Kasumi-1 (cell line): Measurements from ENCODE around the gene CFAP77.

Experiments used
- DNase-seq, 2 experiments: peaks; one replicate each; lab custom pipeline; 2025; lab: John Stamatoyannopoulos, UW

The CFAP77 gene

GRCh38 chr9:132582276-132582785 lies 172.3 kb downstream of the CFAP77 start, which contains the start of gene BARHL1:
BARHL1 (plus strand) TSS chr9:132582606; CDS start chr9:132582798, 192 bp downstream.
- no peak for DNase-seq

DNA sequence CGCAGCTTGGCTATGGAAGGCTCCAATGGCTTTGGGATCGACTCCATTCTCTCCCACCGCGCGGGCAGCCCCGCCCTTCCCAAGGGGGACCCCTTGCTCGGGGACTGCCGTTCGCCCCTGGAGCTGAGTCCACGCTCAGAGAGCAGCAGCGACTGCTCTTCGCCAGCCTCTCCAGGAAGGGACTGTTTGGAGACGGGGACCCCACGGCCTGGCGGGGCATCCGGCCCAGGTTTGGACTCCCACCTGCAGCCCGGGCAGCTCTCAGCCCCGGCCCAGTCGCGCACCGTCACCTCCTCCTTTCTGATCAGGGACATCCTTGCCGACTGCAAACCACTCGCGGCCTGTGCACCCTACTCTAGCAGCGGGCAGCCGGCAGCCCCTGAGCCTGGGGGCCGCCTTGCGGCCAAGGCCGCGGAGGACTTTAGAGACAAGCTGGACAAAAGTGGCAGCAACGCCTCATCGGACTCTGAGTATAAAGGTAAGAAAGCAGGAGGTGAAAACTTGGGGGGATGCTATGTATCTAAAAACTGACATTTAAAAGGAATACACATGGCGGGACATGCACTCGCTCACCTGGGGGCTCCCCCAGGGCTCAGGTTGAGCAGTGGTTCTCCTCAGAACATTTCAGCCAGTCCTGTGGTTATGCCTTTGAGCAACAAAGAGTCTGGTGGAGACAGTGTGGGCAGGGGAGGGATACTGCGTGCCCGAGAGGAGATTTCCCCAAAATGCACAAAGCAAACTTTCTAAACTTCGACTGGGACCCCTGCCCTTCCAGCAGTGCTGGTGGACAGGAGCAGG lies 173.0 kb downstream of the CFAP77 start:
- DNase-seq: no peak

- no peak for DNase-seq
Observed at GRCh38 chr9:132583584-132584304, 173.7 kb downstream of the CFAP77 start.

DNA sequence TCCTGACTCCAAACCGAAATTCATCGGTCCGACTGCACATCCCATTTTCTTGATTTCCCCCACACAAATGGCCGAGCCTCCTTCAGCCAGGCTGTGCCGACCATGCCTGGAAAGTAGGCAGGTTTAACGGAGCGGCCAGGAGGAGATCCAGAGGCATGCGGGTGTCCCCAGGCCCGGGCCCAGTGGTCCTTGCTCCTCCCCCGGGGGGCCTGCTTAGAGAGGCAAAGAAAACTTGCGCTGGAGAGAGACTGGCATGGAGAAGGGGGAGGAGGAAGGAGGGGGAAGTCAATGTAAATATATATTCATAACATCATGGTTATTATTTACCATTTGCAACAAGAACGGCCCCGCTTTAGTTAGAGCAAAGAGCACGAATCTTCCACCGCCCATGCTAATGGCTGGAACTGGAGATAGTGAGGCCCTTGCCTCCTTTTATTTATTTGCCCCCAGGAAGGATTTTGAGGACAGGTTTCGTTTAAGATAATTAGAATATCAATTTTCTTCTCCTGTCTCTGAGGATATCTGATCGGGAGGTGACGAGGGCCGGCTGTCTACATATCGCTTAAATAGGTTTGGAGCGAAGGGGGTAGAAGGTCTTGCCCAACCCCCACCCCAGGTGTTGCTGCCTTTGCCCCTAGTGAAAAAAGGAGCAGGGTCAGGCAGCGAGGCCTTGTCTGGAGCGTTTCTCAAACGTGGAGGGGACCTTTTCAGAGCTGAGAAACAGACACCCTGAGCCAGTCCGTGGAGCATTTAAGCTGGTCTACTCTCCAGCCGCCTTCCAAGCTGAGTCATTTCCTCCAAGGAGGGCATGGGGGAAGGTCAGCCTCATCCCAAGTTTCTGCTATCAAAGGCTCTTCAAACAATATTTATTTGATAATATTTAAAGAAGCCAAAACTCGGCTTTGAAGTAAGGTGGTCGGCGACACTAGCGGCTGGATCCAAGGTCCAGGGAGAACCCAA lies 174.9 kb downstream of the CFAP77 start:
- no peak for DNase-seq

DNA sequence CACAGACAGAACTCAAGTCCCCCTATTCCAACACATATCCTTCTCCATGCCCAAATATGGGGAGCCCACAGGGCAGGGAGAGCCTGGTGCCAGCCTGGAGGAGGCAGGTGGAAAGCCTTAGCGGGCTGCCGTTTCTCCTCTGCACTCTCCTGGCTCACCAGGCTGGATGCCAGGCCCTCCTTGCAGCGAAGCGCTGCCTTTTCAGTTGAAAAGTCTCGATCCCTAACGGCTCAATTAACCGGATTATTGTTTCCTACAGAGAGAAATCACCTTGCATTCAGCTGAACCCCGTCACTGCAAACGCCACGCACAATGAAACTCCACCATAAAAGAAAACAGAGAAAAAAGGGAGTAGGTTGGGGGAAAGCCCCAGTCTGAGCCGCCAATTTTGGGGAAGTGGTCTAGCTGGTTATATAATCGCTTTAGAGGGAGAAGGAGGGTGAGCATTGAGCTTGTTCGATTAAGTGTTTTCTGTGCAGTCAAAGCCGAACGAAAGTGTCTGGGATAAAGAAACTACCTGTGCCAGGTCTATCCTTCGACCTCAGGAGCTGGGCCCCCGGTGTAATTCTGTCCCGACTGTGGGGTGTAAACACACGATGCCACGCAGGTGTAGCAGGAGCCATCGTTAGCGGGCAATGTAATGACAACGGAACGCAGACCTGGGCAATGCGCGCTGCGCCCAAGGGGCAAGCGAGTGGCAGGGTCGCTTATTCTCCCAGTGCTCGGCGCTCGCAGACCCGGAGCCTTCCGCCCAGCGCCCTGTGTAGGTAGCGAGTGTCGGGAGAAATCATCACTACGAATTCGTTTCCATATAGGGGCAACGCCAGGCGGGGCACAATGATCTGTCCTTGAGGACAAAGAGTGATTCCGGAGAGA lies 176.2 kb downstream of the CFAP77 start:
- DNase-seq: peak; percentile 27 to 64

DNA sequence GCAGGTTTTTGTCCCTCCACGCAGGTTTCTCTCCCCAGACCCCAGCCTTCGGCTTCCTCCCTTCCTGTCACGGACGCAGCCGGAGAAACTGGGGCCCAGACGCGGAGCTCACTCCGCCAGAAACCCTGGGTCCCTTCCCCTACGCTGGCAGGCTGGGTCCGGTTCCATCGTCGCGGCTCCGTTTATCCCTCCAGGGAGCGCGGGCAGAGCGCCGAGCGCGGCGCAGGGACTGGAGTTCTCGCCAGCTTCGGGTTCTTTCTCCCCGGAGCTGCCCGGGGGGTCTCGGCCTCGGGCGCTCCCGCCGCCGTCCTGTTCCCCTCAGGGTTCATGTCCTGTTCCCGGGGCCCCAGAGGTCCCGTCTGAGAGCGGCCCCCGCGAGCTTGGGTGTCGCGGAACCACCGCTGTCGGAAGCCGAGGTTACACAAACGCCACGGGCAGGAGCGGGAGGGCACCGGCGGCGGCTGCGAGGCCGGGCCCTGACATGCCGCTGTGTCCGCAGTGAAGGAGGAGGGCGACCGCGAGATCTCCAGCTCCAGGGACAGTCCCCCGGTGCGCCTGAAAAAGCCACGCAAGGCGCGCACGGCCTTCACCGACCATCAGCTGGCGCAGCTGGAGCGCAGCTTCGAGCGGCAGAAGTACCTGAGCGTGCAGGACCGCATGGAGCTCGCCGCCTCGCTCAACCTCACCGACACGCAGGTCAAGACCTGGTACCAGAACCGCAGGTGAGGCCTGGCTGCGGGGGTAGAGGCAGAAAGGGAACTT lies 177.0 kb downstream of the CFAP77 start:
- no peak for DNase-seq

DNA sequence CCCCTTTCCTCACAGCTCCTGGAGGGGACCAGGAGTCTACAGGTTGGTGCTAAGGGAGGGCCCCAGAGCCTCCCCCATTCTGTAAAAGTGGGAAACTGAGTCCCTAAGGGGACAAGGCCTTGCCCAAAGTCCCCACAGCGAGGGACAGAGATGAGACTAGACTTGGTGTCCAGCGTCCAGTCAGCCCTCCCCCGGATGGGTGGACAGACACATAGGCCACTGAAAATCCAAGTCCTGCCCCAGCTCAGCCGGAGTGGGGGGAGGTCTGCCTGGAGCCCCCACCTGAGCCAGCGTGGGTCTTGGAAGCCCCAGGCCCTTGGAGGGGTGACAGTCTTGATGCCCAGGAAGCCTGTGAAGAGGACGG lies 177.6 kb downstream of the CFAP77 start:
- DNase-seq: no peak

GRCh38 chr9:132588098-132588497 lies 178.1 kb downstream of the CFAP77 start:
- DNase-seq: no peak

- no peak for DNase-seq
Observed at GRCh38 chr9:132588501-132589147, 178.6 kb downstream of the CFAP77 start.

DNA sequence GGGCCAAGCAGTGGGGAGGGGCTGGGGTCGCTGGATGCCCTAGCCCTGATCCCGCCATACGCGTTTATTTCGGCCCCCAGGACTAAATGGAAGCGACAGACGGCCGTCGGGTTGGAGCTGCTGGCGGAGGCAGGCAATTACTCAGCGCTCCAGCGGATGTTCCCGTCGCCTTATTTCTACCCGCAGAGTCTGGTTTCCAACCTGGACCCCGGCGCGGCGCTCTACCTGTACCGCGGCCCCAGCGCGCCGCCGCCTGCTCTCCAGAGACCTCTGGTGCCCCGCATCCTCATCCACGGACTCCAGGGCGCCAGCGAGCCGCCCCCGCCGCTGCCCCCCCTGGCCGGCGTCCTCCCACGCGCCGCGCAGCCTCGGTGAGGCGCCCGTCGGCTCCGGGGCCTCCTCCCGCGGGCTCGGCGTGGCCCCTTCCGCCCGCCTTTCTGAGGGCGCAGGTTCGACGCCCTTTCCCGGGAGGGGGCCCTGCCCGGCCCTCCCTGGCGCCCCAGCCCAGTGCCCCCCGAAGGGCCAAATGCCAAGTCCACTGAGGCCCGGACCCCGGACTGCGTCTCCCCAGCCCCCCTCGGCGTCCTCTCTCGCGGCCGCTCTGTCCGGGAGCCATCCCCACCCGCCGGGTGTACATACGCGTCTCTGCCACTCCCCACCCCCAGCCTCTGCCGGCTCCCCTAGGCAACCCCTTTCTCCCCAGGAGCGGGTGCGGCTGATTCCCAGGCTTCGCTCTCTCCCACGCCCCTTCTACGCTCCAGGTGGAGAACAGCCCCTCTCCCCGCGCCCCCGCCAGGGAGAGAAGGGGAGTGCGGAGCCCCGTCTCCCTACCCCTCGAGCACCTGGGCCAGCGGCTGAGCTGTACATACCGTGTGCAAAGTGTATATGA lies 179.4 kb downstream of the CFAP77 start:
- no peak for DNase-seq

GRCh38 chr9:132590037-132590317 lies 180.0 kb downstream of the CFAP77 start:
- no peak for DNase-seq

DNA sequence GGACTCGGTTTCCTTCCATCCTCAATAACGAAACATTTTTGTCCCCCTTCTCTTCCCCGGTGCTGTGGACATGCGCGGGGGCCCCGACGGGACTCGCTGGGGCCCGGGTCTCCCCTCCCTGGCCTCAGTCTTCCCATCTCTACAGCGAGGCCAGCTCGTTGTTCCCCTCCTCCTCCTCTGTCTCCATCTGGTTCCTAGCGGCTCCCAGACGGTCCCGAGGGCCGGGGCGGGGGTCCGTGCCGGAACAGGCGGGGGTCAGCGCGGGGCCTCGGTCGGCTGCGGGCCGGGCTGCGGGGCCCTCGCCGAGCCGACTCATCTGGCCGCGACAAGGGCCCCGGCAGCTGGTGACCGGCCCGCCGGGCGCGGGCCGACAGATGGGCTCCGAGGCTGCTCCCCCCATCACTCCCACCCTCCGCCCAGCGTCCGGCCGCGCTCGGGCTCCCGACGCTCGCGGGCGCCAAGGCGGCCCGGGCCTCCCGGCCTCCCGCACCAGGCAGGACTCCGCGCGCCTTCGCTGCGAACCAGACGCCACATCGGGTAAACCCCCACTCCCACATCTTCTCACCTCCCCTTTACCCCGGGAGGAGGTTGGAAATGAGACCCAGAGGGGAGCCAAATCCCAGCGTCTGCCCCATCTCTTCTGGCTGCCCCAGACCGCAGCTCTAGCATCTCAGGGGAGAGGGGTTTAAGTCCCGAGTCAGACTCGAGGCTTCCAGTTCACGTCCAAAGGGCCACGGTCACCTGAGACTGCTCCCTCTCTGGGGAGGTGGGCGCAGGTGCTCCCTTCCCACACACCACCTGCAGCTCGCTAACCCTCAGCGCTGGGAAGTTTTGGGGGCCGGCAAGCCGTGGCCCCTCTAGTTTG lies 180.5 kb downstream of the CFAP77 start:
- DNase-seq: no peak

DNA sequence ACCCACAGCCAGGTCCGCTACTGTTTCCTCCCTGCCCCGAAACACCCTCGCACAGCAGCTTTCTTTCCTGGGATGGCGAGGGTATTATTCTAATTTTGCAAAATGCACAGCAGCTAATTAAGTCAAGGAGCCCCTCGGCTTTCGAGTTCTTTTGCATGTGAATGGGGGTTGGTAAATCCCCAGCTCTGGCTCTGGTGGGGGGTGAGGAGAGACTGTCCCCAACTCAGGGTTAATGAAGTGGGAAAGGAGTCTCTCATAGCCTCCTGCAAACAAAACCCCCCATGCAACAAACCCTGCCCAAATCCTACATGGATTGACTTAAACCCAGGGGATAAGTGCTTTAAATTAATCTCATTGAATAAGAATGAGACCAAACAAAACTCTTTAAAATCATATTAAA lies 181.2 kb downstream of the CFAP77 start:
- DNase-seq: no peak

DNA sequence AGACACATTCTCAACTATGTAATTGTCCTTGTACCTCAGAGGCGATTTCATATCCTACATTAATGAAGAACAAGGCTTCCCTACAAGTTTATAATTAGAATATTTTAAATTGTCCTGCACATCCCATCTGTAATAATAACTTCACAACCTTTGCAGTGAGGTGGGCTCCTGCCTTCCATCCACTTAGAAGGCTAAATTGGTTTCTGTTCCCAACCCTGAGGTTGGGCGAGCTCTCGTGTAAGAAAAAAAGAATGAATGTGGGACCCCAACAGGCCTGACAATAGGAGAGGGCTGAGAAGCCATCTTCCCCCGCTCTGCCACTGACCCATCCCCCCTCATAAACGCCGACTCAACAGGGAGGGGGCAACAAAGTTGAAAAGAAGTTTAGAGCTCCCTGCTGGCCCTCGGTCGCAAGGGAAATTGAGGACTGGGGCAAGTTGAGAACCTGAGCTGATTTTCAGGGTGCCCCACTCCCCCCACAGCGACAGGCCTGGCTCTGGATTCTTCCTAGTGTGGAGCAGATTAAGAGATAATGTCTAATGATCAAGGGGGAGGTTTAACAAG lies 181.8 kb downstream of the CFAP77 start:
- DNase-seq: no peak

DNA sequence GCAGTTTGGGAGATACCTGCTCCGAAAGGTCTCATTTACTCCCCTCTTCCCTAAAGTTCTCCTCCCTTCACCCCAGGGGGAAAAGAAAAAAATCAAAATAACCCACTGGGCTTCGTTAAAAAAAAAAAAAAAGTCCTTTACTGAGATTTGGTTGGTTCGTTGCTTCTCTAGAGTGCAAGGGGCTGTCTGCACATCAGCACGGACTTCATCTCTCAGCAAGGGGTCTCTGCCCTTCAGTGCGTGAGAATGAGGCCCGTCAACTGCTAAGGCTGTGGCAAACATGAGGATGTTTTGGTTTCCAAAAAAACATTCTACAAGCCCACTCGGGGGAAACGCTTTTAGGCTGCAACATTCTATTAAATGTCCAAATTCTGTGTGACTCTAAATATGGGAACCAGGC lies 182.4 kb downstream of the CFAP77 start:
- no peak for DNase-seq

- no peak for DNase-seq
Observed at GRCh38 chr9:132594412-132594811, 184.4 kb downstream of the CFAP77 start.

GRCh38 chr9:132595319-132595718 lies 185.3 kb downstream of the CFAP77 start:
- no peak for DNase-seq

GRCh38 chr9:132596200-132596599 lies 186.2 kb downstream of the CFAP77 start:
- DNase-seq: no peak
